DMS 273 (cell line): ENCODE results near the gene GIT2.
A peak's percentile ranks its signal among the peaks of the same experiment; 100 is the strongest.
"Not testable (repeated sequence)": the region's sequence is repeated elsewhere in the genome, so short reads cannot be mapped to it uniquely, and the experiment has no call there.

Experiments used
- DNase-seq: peaks from one replicate; lab custom pipeline; 2025; ENCODE audit not compliant: unreplicated experiment; lab: John Stamatoyannopoulos, UW

Gene GIT2

GRCh38 chr12:109947521-109947920 lies 48.6 kb downstream of the GIT2 start:
- no peak for DNase-seq

GRCh38 chr12:109946913-109947312 lies 49.3 kb downstream of the GIT2 start:
- DNase-seq = no peak

- no peak for DNase-seq
Measured at GRCh38 chr12:109946505-109946904, 49.7 kb downstream of the GIT2 start.

- no peak for DNase-seq
Measured at GRCh38 chr12:109944561-109945359, 51.4 kb downstream of the GIT2 start.

GRCh38 chr12:109943811-109944210 lies 52.4 kb downstream of the GIT2 start:
- DNase-seq = no peak

GRCh38 chr12:109940339-109940923 lies 55.7 kb downstream of the GIT2 start:
- no peak for DNase-seq

- DNase-seq = no peak
Measured at GRCh38 chr12:109939504-109939903, 56.7 kb downstream of the GIT2 start.

GRCh38 chr12:109938947-109939346 lies 57.2 kb downstream of the GIT2 start:
- DNase-seq = no peak

- DNase-seq = no peak
Measured at GRCh38 chr12:109937371-109937770, 58.8 kb downstream of the GIT2 start.

GRCh38 chr12:109934026-109934425 lies 62.1 kb downstream of the GIT2 start:
- peak; percentile 10 for DNase-seq

- no peak for DNase-seq
Measured at GRCh38 chr12:109932878-109933503, 63.2 kb downstream of the GIT2 start.

GRCh38 chr12:109931143-109931542 lies 65.0 kb downstream of the GIT2 start:
- DNase-seq = no peak

- DNase-seq = no peak
Measured at GRCh38 chr12:109930028-109930800, 66.0 kb downstream of the GIT2 start.

GRCh38 chr12:109929326-109929725 lies 66.8 kb downstream of the GIT2 start:
- DNase-seq = not testable (repeated sequence)

- no peak for DNase-seq
Measured at GRCh38 chr12:109928058-109928656, 68.0 kb downstream of the GIT2 start.

GRCh38 chr12:109927622-109928021 lies 68.5 kb downstream of the GIT2 start:
- peak; percentile 43 for DNase-seq

- DNase-seq = no peak
Measured at GRCh38 chr12:109926488-109927210, 69.5 kb downstream of the GIT2 start.

- peak; percentile 5 for DNase-seq
Measured at GRCh38 chr12:109926016-109926415, 70.2 kb downstream of the GIT2 start.

- no peak for DNase-seq
Measured at GRCh38 chr12:109925185-109925840, 70.9 kb downstream of the GIT2 start.
